SU-DHL-6 (cell line): ENCODE results near the gene FAF2.

Experiments used
- EZH2phosphoT487 ChIP-seq: fragments of 200-600 bp; sonication (generic), shearing (Covaris generic); conservative IDR thresholded peaks from 2 replicates; pipeline ENCODE4 v1.6.1; 2018; ENCODE audit warnings: mild to moderate bottlenecking, antibody characterized with exemption, low read length, moderate library complexity, mixed read lengths
- TF ChIP-seq, protein P1 (sequence below): fragments of 200-600 bp; sonication (generic); IDR thresholded peaks from one replicate; pipeline ENCODE4 v1.5.1; 2017; ENCODE audit warnings: antibody characterized with exemption, mild to moderate bottlenecking, low read length, moderate library complexity; ENCODE audit not compliant: insufficient read depth, poor library complexity, severe bottlenecking

- TF ChIP-seq EZH2phosphoT487 = no peak
- TF ChIP-seq, protein P1, sequence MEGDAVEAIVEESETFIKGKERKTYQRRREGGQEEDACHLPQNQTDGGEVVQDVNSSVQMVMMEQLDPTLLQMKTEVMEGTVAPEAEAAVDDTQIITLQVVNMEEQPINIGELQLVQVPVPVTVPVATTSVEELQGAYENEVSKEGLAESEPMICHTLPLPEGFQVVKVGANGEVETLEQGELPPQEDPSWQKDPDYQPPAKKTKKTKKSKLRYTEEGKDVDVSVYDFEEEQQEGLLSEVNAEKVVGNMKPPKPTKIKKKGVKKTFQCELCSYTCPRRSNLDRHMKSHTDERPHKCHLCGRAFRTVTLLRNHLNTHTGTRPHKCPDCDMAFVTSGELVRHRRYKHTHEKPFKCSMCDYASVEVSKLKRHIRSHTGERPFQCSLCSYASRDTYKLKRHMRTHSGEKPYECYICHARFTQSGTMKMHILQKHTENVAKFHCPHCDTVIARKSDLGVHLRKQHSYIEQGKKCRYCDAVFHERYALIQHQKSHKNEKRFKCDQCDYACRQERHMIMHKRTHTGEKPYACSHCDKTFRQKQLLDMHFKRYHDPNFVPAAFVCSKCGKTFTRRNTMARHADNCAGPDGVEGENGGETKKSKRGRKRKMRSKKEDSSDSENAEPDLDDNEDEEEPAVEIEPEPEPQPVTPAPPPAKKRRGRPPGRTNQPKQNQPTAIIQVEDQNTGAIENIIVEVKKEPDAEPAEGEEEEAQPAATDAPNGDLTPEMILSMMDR = no peak
These were observed 88.8 kb downstream of the FAF2 start, which contains the start of gene RNF44 for GRCh38 chr5:176536902-176537553.
